Loucy (cell line): ENCODE data around the gene RAB27B.

Experiments used
- CTCF ChIP-seq: fragments of 200-600 bp; sonication (generic); conservative IDR thresholded peaks from 2 replicates; pipeline ENCODE4 v1.5.1; 2014; ENCODE audit warnings: mild to moderate bottlenecking, antibody characterized with exemption, low read length
- EZH2phosphoT487 ChIP-seq: fragments of 200-600 bp; IDR thresholded peaks from 2 replicates; pipeline ENCODE4 v1.6.1; 2018; ENCODE audit warnings: antibody characterized with exemption, mild to moderate bottlenecking, moderate library complexity, borderline replicate concordance

DNA sequence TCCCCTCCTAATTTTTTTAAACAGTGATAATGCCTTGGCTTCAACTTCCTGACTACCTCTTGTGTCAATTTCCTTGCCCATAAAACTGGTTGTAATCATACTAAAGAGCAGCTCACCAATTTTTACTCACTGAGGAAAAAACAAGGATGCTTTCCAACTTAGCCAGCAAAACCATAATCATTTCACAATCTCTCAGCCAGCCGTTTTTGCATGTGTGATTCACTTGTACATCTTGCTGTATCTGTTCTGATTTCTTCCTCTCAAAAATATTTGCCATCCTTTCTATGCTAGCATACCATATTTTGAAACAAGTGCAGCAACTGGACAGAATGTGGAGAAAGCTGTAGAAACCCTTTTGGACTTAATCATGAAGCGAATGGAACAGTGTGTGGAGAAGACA, 60.7 kb downstream of the RAB27B start:
- TF ChIP-seq CTCF (no peak), EZH2phosphoT487 (no peak)
